Measurements from ENCODE around the gene HOXA9. TPM values are rescaled to one million over a fixed set of nuclear protein-coding genes. Genes with fewer than 3 reads are reported as not detected.

Gene HOXA9
- total RNA-seq, 2 experiments from 2014 or later: not detected

DNA sequence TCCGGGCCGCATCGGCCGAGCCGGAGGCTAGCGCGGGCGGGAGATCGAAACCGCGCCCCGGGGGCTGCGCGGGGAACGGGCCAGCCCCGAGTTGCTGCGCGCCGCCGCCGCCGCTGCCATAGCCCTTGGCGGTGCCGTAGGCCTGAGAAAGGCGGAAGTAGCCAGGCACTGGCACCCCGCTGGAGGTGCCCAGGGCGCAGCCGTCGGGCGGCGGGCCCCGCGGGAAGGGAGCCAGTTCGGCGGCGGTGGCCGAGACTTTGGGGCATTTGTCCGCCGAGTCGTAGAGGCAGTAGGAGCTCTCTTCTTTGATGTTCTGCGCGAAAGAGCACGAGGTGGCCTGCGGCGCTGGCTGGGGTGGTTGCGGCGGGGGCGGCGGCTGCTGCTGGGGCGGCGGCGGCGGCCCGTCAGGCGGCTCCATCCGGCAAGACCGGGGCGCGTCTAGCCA lies 8.2 kb upstream of the HOXA9 start:
- TF ChIP-seq CTCF (conservative IDR thresholded peaks at IDR 0.05; ENCODE audit: low read length) (no peak), EZH2phosphoT487 (IDR thresholded peaks at IDR 0.05; ENCODE audit: borderline replicate concordance, low read depth, low read length) (no peak)
- Histone ChIP-seq H3K9me2 (ENCODE audit: insufficient read depth, low read length) (no peaks in the 10 kb centered on the region), H4K20me1 (ENCODE audit: insufficient read depth, low read length) (no peaks in the 10 kb centered on the region), H2AFZ (ENCODE audit: low read length) (no peak overlapping the region), H3K4me3 (ENCODE audit: low read depth, low read length, poor library complexity, severe bottlenecking) (no peak overlapping the region), H3K27ac (ENCODE audit: low read depth, low read length, poor library complexity, severe bottlenecking) (no peak overlapping the region), H3K4me1 (ENCODE audit: insufficient read depth, low read length, poor library complexity, severe bottlenecking) (no peaks in the 10 kb centered on the region), H3K36me3 (ENCODE audit: insufficient read depth, low read length) (no peaks in the 10 kb centered on the region), H3K4me2 (ENCODE audit: low read length) (peak overlapping the region; percentile 42; the same call in 1 of the 2 replicates), H3K9me3 (ENCODE audit: low read length) (no peaks in the 10 kb centered on the region), H3K79me2 (ENCODE audit: insufficient read depth, low read depth, low read length) (no peaks in the 10 kb centered on the region)
- no TSS peak for BruUV-seq (replicated peaks)
- DNase-seq (ENCODE audit: low spot score): no peak
- CTCF ChIA-PET (ENCODE audit: unreplicated experiment): no interaction called here
- POLR2A ChIA-PET: no interaction called here
- intact Hi-C loops (cut with micrococcal nuclease; ENCODE audit: unreplicated experiment): no loop called here

GRCh38 chr7:27172823-27173510 lies 7.6 kb upstream of the HOXA9 start:
- no peak for TF ChIP-seq EZH2phosphoT487 (IDR thresholded peaks at IDR 0.05; ENCODE audit: borderline replicate concordance, low read depth, low read length)
- no peak for TF ChIP-seq CTCF (conservative IDR thresholded peaks at IDR 0.05; ENCODE audit: low read length)
- Histone ChIP-seq H2AFZ (ENCODE audit: low read length) (no peak overlapping the region), H4K20me1 (ENCODE audit: insufficient read depth, low read length) (no peaks in the 10 kb centered on the region), H3K36me3 (ENCODE audit: insufficient read depth, low read length) (no peaks in the 10 kb centered on the region), H3K27ac (ENCODE audit: low read depth, low read length, poor library complexity, severe bottlenecking) (no peak overlapping the region), H3K4me2 (ENCODE audit: low read length) (peak overlapping the region; percentile 42; the same call in 1 of the 2 replicates), H3K79me2 (ENCODE audit: insufficient read depth, low read depth, low read length) (no peaks in the 10 kb centered on the region), H3K9me3 (ENCODE audit: low read length) (no peaks in the 10 kb centered on the region), H3K4me1 (ENCODE audit: insufficient read depth, low read length, poor library complexity, severe bottlenecking) (no peaks in the 10 kb centered on the region), H3K9me2 (ENCODE audit: insufficient read depth, low read length) (no peaks in the 10 kb centered on the region), H3K4me3 (ENCODE audit: low read depth, low read length, poor library complexity, severe bottlenecking) (no peak overlapping the region)
- CTCF ChIA-PET (ENCODE audit: unreplicated experiment): no interaction called here
- intact Hi-C loops (cut with micrococcal nuclease; ENCODE audit: unreplicated experiment): no loop called here
- POLR2A ChIA-PET: no interaction called here
- no peak for DNase-seq (ENCODE audit: low spot score)
- BruUV-seq (replicated peaks): no TSS peak

- DNase-seq (ENCODE audit: low spot score): no peak
- no peaks in the 10 kb centered on the region for H4K20me1 ChIP-seq (ENCODE audit: insufficient read depth, low read length)
- TF ChIP-seq CTCF (conservative IDR thresholded peaks at IDR 0.05; ENCODE audit: low read length) (no peak), EZH2phosphoT487 (IDR thresholded peaks at IDR 0.05; ENCODE audit: borderline replicate concordance, low read depth, low read length) (no peak)
- H3K79me2 ChIP-seq (ENCODE audit: insufficient read depth, low read depth, low read length): no peaks in the 10 kb centered on the region
- no peak overlapping the region for H3K27ac ChIP-seq (ENCODE audit: low read depth, low read length, poor library complexity, severe bottlenecking)
- BruUV-seq (replicated peaks): no TSS peak
- H3K4me1 ChIP-seq (ENCODE audit: insufficient read depth, low read length, poor library complexity, severe bottlenecking): no peaks in the 10 kb centered on the region
- CTCF ChIA-PET (ENCODE audit: unreplicated experiment): no interaction called here
- H3K36me3 ChIP-seq (ENCODE audit: insufficient read depth, low read length): no peaks in the 10 kb centered on the region
- no peak overlapping the region for H3K4me3 ChIP-seq (ENCODE audit: low read depth, low read length, poor library complexity, severe bottlenecking)
- H3K9me3 ChIP-seq (ENCODE audit: low read length): no peaks in the 10 kb centered on the region
- H3K9me2 ChIP-seq (ENCODE audit: insufficient read depth, low read length): no peaks in the 10 kb centered on the region
- H3K4me2 ChIP-seq (ENCODE audit: low read length): no peak overlapping the region
- POLR2A ChIA-PET: no interaction called here
- no peak overlapping the region for H2AFZ ChIP-seq (ENCODE audit: low read length)
- intact Hi-C loops (cut with micrococcal nuclease; ENCODE audit: unreplicated experiment): no loop called here
Measured at GRCh38 chr7:27172315-27172774, 7.0 kb upstream of the HOXA9 start.

All from OCI-LY7 (cell line).